Coronary artery (tissue), 2 donors: ENCODE results near the gene VPS26A.
A peak's percentile ranks its signal among the peaks of the same experiment; 100 is the strongest.

Experiments
- DNase-seq: peaks from one replicate; pipeline ENCODE4 v3.0.0-alpha.2; 2017; ENCODE audit warnings: low spot score
- H3K27ac ChIP-seq, 2 donors: fragments of 200-600 bp; sonication (generic); one replicate each; pipeline ENCODE4 v1.5.1; 2016 to 2019
- H3K4me3 ChIP-seq: fragments of 200-600 bp; sonication (generic); 2 replicates; pipeline ENCODE4 v1.5.1; 2016; ENCODE audit warnings: mild to moderate bottlenecking, moderate library complexity
- CTCF ChIP-seq: fragments of 200-600 bp; sonication (generic); IDR thresholded peaks from one replicate; pipeline ENCODE4 v1.5.1; 2019; ENCODE audit warnings: antibody characterized with exemption

VPS26A gene

GRCh38 chr10:69087590-69088470 is 36.1 kb upstream of the VPS26A start, which contains the start of gene SRGN:
Gene SRGN (plus strand): TSS chr10:69088103. CDS start chr10:69088158, 55 bp downstream.
- H3K4me3 ChIP-seq, result peak within 1 kb of the TSS; percentile 68
- DNase-seq, result peak; percentile 84
- TF ChIP-seq CTCF, result no peak
- H3K27ac ChIP-seq, result peak within 1 kb of the TSS; percentile 71 to 73

- no peak for DNase-seq
- Histone ChIP-seq H3K4me3 (peak overlapping the region; percentile 68), H3K27ac (peak overlapping the region; percentile 71 to 73)
- no peak for TF ChIP-seq CTCF
Measured at GRCh38 chr10:69088471-69088769, 35.6 kb upstream of the VPS26A start.

- Histone ChIP-seq H3K4me3 (peak overlapping the region; percentile 68), H3K27ac (peak overlapping the region; percentile 71 to 73)
- TF ChIP-seq CTCF, result no peak
- DNase-seq, result no peak
Measured at GRCh38 chr10:69088801-69089501, 35.0 kb upstream of the VPS26A start.

GRCh38 chr10:69089638-69090599 is 34.1 kb upstream of the VPS26A start:
- no peak for TF ChIP-seq CTCF
- peak overlapping the region; percentile 68 for H3K4me3 ChIP-seq
- no peak for DNase-seq
- peak overlapping the region; percentile 71 to 75 for H3K27ac ChIP-seq

- peak overlapping the region; percentile 68 for H3K4me3 ChIP-seq
- no peak for TF ChIP-seq CTCF
- peak overlapping the region; percentile 71 to 75 for H3K27ac ChIP-seq
- DNase-seq, result no peak
Measured at GRCh38 chr10:69090685-69091084, 33.3 kb upstream of the VPS26A start.

- H3K4me3 ChIP-seq, result peak overlapping the region; percentile 68
- peak overlapping the region; percentile 71 to 75 for H3K27ac ChIP-seq
- no peak for DNase-seq
- no peak for TF ChIP-seq CTCF
Measured at GRCh38 chr10:69091143-69091651, 32.8 kb upstream of the VPS26A start.
